Left lung (tissue), 10 donors: ENCODE data around the gene WDR48. TPM values are rescaled to one million over a fixed set of nuclear protein-coding genes. Genes with fewer than 3 reads are reported as not detected.
A peak's percentile ranks its signal among the peaks of the same experiment; 100 is the strongest.

Experiments
- ATAC-seq: fragments of 200-7000 bp; cut with Tn5 transposase; one replicate; pipeline ENCODE4 v1.9.1; 2020; ENCODE audit warnings: moderate library complexity
- DNase-seq, 4 donors: peaks; one replicate each; pipeline ENCODE4 v3.0.0-alpha.2; 2013 to 2020
- H3K27ac ChIP-seq, 2 donors: fragments of 200-600 bp; sonication (generic) in 1 of 2; one replicate each; pipeline versions ENCODE4 v1.5.0 to v1.8.0; 2020 to 2021
- H3K27me3 ChIP-seq, 2 donors: fragments of 200-600 bp; sonication (generic) in 1 of 2; one replicate each; pipeline versions ENCODE4 v1.5.0 to v1.8.0; 2020 to 2021
- H3K36me3 ChIP-seq, 2 donors: fragments of 200-600 bp; sonication (generic) in 1 of 2; one replicate each; pipeline versions ENCODE4 v1.5.0 to v1.8.0; 2020 to 2021
- H3K4me1 ChIP-seq, 2 donors: fragments of 200-600 bp; one replicate each; pipeline ENCODE4 v1.8.0; 2021
- H3K4me3 ChIP-seq, 2 donors: fragments of 200-600 bp; sonication (generic) in 1 of 2; one replicate each; pipeline versions ENCODE4 v1.5.0 to v1.8.0; 2020 to 2021; ENCODE audit warnings: mild to moderate bottlenecking in 1 of 2
- H3K9me3 ChIP-seq, 2 donors: fragments of 200-600 bp; sonication (generic) in 1 of 2; one replicate each; pipeline versions ENCODE4 v1.5.0 to v1.8.0; 2020 to 2021
- CTCF ChIP-seq, 2 donors: fragments of 200-600 bp; sonication (generic) in 1 of 2; IDR thresholded peaks; one replicate each; pipeline versions ENCODE4 v1.5.0 to v1.8.0; 2021; ENCODE audit warnings: antibody characterized with exemption in 2 of 2
- intact Hi-C, 2 donors: fragments of 100-400 bp; cut with DNase I; formaldehyde crosslinking; loops; one replicate each; pipeline versions ENCODE4 v1.11.2 to v1.14.2; 2022
- polyA plus RNA-seq, 6 donors: library from polyadenylated mRNA; unstranded; fragments of 120-200 nt; gene quantifications; one replicate each; pipeline ENCODE4 v1.2.1, GENCODE V29; 2013; ENCODE audit not compliant: insufficient read length in 6 of 6
- total RNA-seq, 2 donors: library from RNA; stranded (reverse); fragmentation: NEBNext Ultra II Directional; extraction: Animal tissue kit (Norgen Biotek cat#: 25700); gene quantifications; one replicate each; pipeline ENCODE4 v1.2.1, GENCODE V29; 2021
- donor health status: DM: no; HTN: yes; CAD: no.
- donor health status: DM: no; HTN: no; CAD: no.

The WDR48 gene
- total and polyA plus RNA-seq, 8 donors, result 25.1 to 89.8 (median 67.7) TPM

- H3K27me3 ChIP-seq, result no peaks in the 10 kb centered on the region
- peak; percentile 53 to 92 (median 64) for DNase-seq
- intact Hi-C loops, result no loop called here
Observed at GRCh38 chr3:39106851-39107387, 55.1 kb downstream of the WDR48 start.

GRCh38 chr3:39107388-39108199, 55.8 kb downstream of the WDR48 start, which contains the start of the genes GORASP1 and TTC21A:
Gene GORASP1 (minus strand): TSS chr3:39107627. CDS start chr3:39107541, 86 bp downstream.
Gene TTC21A (plus strand): TSS chr3:39107680. CDS start chr3:39107838, 158 bp downstream.
- peak; percentile 90 to 96 (median 94) for DNase-seq
- Histone ChIP-seq H3K4me1 (peaks cover 10 to 56% of the 10 kb centered on the region in 2 donors), H3K4me3 (peak within 1 kb of the TSS; percentile 85 to 89), H3K36me3 (no peaks in the 10 kb centered on the region), H3K9me3 (no peaks in the 10 kb centered on the region), H3K27me3 (no peaks in the 10 kb centered on the region), H3K27ac (peak within 1 kb of the TSS; percentile 96)
- peak; percentile 95 for ATAC-seq
- no peak for TF ChIP-seq CTCF (IDR thresholded peaks at IDR 0.05)
- intact Hi-C loops, result no loop called here

More at GRCh38 chr3:39106851-39107387, 55.1 kb downstream of the WDR48 start:
- peaks cover 10 to 63% of the 10 kb centered on the region in 2 donors for H3K4me1 ChIP-seq
- H3K36me3 ChIP-seq, result no peaks in the 10 kb centered on the region
- no peak for TF ChIP-seq CTCF (IDR thresholded peaks at IDR 0.05)
- H3K27ac ChIP-seq, result peak overlapping the region; percentile 96
- H3K4me3 ChIP-seq, result peak overlapping the region; percentile 85 to 89
- H3K9me3 ChIP-seq, result no peaks in the 10 kb centered on the region
- peak; percentile 71 for ATAC-seq

- no peak for DNase-seq
- H3K9me3 ChIP-seq, result no peaks in the 10 kb centered on the region
- peaks cover 10 to 50% of the 10 kb centered on the region in 2 donors for H3K4me1 ChIP-seq
- intact Hi-C loops, result no loop called here
- H3K27ac ChIP-seq, result peak overlapping the region in 1 of 2 donors; percentile 96
- no peaks in the 10 kb centered on the region for H3K36me3 ChIP-seq
- no peak for TF ChIP-seq CTCF (IDR thresholded peaks at IDR 0.05)
- peak overlapping the region; percentile 85 to 89 for H3K4me3 ChIP-seq
- ATAC-seq, result peak; percentile 4
- no peaks in the 10 kb centered on the region for H3K27me3 ChIP-seq
Observed at GRCh38 chr3:39108200-39108710, 56.4 kb downstream of the WDR48 start.

GRCh38 chr3:39109086-39109485, 57.3 kb downstream of the WDR48 start:
- no peak for DNase-seq
- no peak for TF ChIP-seq CTCF (IDR thresholded peaks at IDR 0.05)
- Histone ChIP-seq H3K36me3 (no peaks in the 10 kb centered on the region), H3K4me1 (peaks cover 10 to 42% of the 10 kb centered on the region in 2 donors), H3K27me3 (no peaks in the 10 kb centered on the region), H3K27ac (no peak overlapping the region), H3K9me3 (no peaks in the 10 kb centered on the region), H3K4me3 (no peak overlapping the region)
- no peak for ATAC-seq
- intact Hi-C loops, result no loop called here
